ENCODE results near the gene POU2F1.
"Not testable (repeated sequence)": the region's sequence is repeated elsewhere in the genome, so short reads cannot be mapped to it uniquely, and the experiment has no call there.

POU2F1 gene

GRCh38 chr1:167206166-167206835 lies 14.4 kb upstream of the POU2F1 start:
- DNase-seq: no peak

- DNase-seq: no peak
Measured at GRCh38 chr1:167207940-167208623, 12.6 kb upstream of the POU2F1 start.

GRCh38 chr1:167208624-167208976 lies 12.1 kb upstream of the POU2F1 start:
- no peak for DNase-seq

GRCh38 chr1:167209044-167209443 lies 11.6 kb upstream of the POU2F1 start:
- no peak for DNase-seq

GRCh38 chr1:167210966-167211674 lies 9.6 kb upstream of the POU2F1 start:
- no peak for DNase-seq

DNA sequence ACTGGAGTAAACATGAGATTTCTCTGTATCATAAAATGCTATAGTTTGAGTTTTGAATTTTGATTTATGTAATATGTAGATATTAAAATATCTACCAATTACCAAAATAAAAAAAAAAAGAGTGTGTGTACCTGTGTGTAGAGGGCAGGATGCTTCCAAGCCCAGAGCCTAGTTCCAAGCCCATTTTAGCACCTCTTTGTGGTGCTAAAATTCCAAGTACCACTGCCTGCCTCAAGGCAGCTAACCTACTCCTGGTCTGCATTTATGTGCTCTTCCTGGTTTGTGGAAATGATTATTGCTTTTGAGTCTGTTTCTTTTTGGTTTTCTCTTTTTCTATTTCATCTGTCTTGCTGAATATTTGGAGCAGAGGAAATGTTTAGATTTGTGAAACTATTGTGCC lies 8.7 kb upstream of the POU2F1 start:
- no peak for DNase-seq

GRCh38 chr1:167216809-167217208 lies 3.9 kb upstream of the POU2F1 start:
- DNase-seq: no peak

DNA sequence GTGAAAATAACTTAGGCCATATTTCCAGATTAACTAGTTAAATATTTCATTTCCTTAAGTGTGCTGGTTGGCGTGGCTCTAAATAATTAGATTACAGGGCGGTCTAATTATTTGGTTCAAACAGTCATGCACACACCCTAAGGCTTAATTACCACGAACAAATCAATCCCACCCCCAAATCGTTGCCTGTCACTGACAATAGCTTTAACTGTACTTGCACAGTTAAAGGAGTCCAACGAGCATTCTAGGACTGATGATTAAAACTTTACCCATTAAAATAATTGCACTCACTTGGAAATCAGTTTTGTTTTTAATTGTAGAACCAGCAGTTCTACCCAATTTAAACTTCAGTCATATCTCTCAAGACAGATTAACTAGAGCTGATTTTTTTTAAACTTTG lies 1.5 kb upstream of the POU2F1 start:
- no peak for DNase-seq

DNA sequence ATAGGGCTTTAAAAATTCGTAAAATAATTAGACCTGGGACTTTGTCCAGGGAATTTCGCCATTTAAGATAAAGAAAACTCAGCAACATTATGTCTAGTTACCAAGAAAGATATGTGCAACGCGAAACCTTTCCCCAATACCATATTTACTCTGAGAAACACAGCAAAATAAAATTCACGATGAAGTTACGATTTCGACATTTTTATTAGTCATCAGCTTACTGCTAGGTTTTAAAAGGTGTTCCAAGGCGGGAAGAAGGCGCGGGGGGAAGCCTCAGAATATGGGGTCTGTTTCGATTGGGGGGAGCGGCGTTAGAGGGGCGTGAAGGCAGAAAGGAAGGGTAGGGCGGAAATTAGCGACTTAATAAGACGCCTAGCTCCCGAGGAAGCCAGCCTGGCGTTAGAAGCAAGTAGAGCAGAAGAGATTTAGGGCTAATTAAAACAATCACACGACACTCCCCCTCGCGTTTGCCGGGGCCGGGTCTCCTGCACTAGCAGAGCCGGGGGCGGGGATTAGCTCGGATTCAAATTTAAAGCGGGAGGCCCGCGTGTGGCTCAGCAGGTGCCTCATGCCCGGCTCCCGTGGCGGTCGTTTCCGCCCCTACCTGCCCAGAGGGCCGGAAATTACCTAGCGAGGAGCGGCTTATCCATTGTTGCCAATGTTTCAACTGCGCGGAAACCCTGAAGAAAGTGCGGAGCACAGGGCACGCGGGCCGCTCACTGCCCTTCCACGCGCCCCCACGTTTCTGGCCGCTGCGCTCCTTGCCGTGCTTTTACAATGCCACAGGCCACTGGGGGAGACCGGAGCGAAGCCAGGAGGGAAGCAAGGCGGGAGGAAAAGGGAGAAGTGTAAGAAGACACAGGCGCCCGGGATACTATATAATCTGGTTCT lies 795 bp upstream of the POU2F1 start:
- DNase-seq: peak; percentile 86

GRCh38 chr1:167221126-167221737 lies 546 bp downstream of the POU2F1 start:
- DNase-seq: peak; percentile 18

- peak; percentile 55 for DNase-seq
Measured at GRCh38 chr1:167221738-167222610, 1.3 kb downstream of the POU2F1 start.

- DNase-seq: no peak
Measured at GRCh38 chr1:167223144-167224103, 2.7 kb downstream of the POU2F1 start.

- DNase-seq: not testable (repeated sequence)
Measured at GRCh38 chr1:167224734-167225235, 4.1 kb downstream of the POU2F1 start.

DNA sequence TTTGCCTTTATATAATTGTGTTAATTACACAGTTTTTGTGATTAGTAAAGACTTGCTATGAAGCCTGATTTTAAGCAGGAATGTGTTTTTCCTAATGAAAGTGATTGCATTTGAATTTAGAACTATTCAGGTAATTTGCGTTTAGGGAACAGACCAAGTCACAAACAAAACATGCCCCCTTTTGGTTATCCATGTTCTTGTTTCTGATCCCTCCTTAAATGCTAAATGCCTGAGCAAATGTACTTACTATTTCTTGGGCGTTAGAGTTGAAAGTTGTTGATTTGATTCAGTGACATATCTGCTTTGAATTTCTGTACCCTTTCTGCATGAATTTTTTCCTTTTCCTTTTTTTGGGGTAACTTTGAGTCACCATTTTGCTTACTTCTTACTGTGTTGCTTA lies 5.2 kb downstream of the POU2F1 start:
- DNase-seq: no peak

- no peak for DNase-seq
Measured at GRCh38 chr1:167227934-167228378, 7.3 kb downstream of the POU2F1 start.

- DNase-seq: no peak
Measured at GRCh38 chr1:167229719-167230385, 9.2 kb downstream of the POU2F1 start.

GRCh38 chr1:167230437-167230836 lies 9.8 kb downstream of the POU2F1 start:
- DNase-seq: no peak

GRCh38 chr1:167231873-167232450 lies 11.3 kb downstream of the POU2F1 start:
- DNase-seq: no peak

DNA sequence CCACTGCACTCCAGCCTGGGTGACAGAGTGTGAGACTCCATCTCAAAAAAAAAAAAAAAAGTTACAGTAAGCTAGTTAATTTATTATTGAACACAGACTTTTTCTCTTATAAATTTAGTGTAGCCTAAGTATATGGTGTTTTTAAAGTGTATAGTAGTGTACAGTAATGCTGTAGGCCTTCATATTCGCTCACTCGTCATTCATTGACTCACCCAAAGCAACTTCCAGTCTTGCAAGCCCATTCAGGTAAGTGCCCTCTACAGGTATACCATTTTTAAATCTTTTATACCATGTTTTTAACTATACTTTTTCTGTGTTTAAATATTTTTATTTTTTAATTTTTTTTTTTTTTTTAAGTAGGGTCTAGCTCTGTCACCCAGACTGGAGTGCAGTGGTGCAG lies 12.1 kb downstream of the POU2F1 start:
- DNase-seq: no peak

Measured in activated effector memory CD4-positive, alpha-beta T cell treated with Interleukin-2 at 50 U/mL for 16 hours (primary cell).